Vagina (tissue), 2 donors: ENCODE data around the gene SOD3. TPM values are rescaled to one million over a fixed set of nuclear protein-coding genes. Genes with fewer than 3 reads are reported as not detected.

Source experiments
- DNase-seq, 2 donors: peaks; one replicate each; pipeline ENCODE4 v3.0.0-alpha.2; 2017; ENCODE audit errors: extremely low spot score in 2 of 2
- H3K27ac ChIP-seq: fragments of 200-600 bp; sonication (generic); one replicate; pipeline ENCODE4 v1.5.1; 2019
- H3K27me3 ChIP-seq: fragments of 200-600 bp; sonication (generic); one replicate; pipeline ENCODE4 v1.5.1; 2019
- H3K36me3 ChIP-seq, 2 donors: fragments of 200-600 bp; sonication (generic); one replicate each; pipeline ENCODE4 v1.5.1; 2017 to 2019
- H3K4me1 ChIP-seq: fragments of 200-600 bp; sonication (generic); one replicate; pipeline ENCODE4 v1.5.1; 2019
- H3K4me3 ChIP-seq, 2 donors: fragments of 200-600 bp; sonication (generic); 1 replicate in 1 of 2; 2 replicates in 1 of 2; pipeline ENCODE4 v1.5.1; 2016 to 2019
- H3K9me3 ChIP-seq: fragments of 200-600 bp; sonication (generic); one replicate; pipeline ENCODE4 v1.5.1; 2019
- POLR2A ChIP-seq, 2 donors: fragments of 450-650 bp; IDR thresholded peaks; one replicate each; pipeline ENCODE4 v1.6.1; 2017; ENCODE audit warnings: antibody characterized with exemption in 2 of 2, mild to moderate bottlenecking in 2 of 2, moderate library complexity in 2 of 2
- POLR2AphosphoS5 ChIP-seq, 2 donors: sonication (generic); formaldehyde crosslinking; IDR thresholded peaks; one replicate each; pipeline ENCODE4 v1.9.0; 2017; ENCODE audit warnings: antibody characterized with exemption in 2 of 2, mild to moderate bottlenecking in 2 of 2, low read depth in 1 of 2; ENCODE audit not compliant: insufficient read depth in 1 of 2
- intact Hi-C: fragments of 100-400 bp; cut with DNase I; formaldehyde crosslinking; loops from one replicate; pipeline ENCODE4 v1.15.1; 2023
- total RNA-seq: library from RNA; depleted of rRNA; stranded (reverse); fragments of >200 nt; gene quantifications from one replicate; pipeline ENCODE4 v1.2.3, GENCODE V29; 2016
- TF ChIP-seq, protein P1 (sequence below), 3 experiments: fragments of 450-650 bp in 2 of 3; fragments of 200-600 bp in 1 of 3; sonication (generic) in 1 of 3; IDR thresholded peaks; one replicate each; pipeline ENCODE4 v1.5.1; 2017 to 2019; ENCODE audit warnings: antibody characterized with exemption in 3 of 3, mild to moderate bottlenecking in 2 of 3, moderate library complexity in 2 of 3

The SOD3 gene
- total RNA-seq, 1 donor from 2014 or later = 280 TPM

DNA sequence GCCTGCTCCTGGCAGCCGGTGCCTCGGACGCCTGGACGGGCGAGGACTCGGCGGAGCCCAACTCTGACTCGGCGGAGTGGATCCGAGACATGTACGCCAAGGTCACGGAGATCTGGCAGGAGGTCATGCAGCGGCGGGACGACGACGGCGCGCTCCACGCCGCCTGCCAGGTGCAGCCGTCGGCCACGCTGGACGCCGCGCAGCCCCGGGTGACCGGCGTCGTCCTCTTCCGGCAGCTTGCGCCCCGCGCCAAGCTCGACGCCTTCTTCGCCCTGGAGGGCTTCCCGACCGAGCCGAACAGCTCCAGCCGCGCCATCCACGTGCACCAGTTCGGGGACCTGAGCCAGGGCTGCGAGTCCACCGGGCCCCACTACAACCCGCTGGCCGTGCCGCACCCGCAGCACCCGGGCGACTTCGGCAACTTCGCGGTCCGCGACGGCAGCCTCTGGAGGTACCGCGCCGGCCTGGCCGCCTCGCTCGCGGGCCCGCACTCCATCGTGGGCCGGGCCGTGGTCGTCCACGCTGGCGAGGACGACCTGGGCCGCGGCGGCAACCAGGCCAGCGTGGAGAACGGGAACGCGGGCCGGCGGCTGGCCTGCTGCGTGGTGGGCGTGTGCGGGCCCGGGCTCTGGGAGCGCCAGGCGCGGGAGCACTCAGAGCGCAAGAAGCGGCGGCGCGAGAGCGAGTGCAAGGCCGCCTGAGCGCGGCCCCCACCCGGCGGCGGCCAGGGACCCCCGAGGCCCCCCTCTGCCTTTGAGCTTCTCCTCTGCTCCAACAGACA, 4.4 kb downstream of the SOD3 start:
- intact Hi-C loops = loop anchor here (10.0 kb wide), 2 partner anchors 55 to 325 kb away; no protein-coding TSS in a partner anchor
- peak overlapping the region; percentile 62 for H3K27ac ChIP-seq
- no peaks in the 10 kb centered on the region for H3K9me3 ChIP-seq
- no peaks in the 10 kb centered on the region for H3K36me3 ChIP-seq
- TF ChIP-seq POLR2A (IDR thresholded peaks at IDR 0.05) = no peak
- TF ChIP-seq, protein P1, sequence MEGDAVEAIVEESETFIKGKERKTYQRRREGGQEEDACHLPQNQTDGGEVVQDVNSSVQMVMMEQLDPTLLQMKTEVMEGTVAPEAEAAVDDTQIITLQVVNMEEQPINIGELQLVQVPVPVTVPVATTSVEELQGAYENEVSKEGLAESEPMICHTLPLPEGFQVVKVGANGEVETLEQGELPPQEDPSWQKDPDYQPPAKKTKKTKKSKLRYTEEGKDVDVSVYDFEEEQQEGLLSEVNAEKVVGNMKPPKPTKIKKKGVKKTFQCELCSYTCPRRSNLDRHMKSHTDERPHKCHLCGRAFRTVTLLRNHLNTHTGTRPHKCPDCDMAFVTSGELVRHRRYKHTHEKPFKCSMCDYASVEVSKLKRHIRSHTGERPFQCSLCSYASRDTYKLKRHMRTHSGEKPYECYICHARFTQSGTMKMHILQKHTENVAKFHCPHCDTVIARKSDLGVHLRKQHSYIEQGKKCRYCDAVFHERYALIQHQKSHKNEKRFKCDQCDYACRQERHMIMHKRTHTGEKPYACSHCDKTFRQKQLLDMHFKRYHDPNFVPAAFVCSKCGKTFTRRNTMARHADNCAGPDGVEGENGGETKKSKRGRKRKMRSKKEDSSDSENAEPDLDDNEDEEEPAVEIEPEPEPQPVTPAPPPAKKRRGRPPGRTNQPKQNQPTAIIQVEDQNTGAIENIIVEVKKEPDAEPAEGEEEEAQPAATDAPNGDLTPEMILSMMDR (IDR thresholded peaks at IDR 0.05) = no peak
- TF ChIP-seq POLR2AphosphoS5 (IDR thresholded peaks at IDR 0.05; ENCODE audit: insufficient read depth in 1 of 2, low read depth in 1 of 2) = no peak
- peak overlapping the region; percentile 27 to 33 for H3K4me3 ChIP-seq
- no peak for DNase-seq
- H3K27me3 ChIP-seq = no peaks in the 10 kb centered on the region
- H3K4me1 ChIP-seq = peaks cover 44% of the 10 kb centered on the region

DNA sequence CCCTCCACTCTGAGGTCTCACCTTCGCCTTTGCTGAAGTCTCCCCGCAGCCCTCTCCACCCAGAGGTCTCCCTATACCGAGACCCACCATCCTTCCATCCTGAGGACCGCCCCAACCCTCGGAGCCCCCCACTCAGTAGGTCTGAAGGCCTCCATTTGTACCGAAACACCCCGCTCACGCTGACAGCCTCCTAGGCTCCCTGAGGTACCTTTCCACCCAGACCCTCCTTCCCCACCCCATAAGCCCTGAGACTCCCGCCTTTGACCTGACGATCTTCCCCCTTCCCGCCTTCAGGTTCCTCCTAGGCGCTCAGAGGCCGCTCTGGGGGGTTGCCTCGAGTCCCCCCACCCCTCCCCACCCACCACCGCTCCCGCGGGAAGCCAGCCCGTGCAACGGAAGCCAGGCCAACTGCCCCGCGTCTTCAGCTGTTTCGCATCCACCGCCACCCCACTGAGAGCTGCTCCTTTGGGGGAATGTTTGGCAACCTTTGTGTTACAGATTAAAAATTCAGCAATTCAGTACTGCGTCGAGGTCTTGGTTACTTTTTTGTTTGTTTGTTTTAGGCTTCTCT, 5.0 kb downstream of the SOD3 start:
- intact Hi-C loops = no loop called here
- DNase-seq = no peak
- Histone ChIP-seq H3K27ac (peak overlapping the region; percentile 62), H3K4me1 (peaks cover 41% of the 10 kb centered on the region), H3K27me3 (no peaks in the 10 kb centered on the region), H3K9me3 (no peaks in the 10 kb centered on the region), H3K36me3 (no peaks in the 10 kb centered on the region), H3K4me3 (peak overlapping the region; percentile 27 to 33)
- TF ChIP-seq POLR2AphosphoS5 (IDR thresholded peaks at IDR 0.05; ENCODE audit: insufficient read depth in 1 of 2, low read depth in 1 of 2) = no peak
- no peak for TF ChIP-seq POLR2A (IDR thresholded peaks at IDR 0.05)
- TF ChIP-seq, protein P1 (IDR thresholded peaks at IDR 0.05) = no peak

DNA sequence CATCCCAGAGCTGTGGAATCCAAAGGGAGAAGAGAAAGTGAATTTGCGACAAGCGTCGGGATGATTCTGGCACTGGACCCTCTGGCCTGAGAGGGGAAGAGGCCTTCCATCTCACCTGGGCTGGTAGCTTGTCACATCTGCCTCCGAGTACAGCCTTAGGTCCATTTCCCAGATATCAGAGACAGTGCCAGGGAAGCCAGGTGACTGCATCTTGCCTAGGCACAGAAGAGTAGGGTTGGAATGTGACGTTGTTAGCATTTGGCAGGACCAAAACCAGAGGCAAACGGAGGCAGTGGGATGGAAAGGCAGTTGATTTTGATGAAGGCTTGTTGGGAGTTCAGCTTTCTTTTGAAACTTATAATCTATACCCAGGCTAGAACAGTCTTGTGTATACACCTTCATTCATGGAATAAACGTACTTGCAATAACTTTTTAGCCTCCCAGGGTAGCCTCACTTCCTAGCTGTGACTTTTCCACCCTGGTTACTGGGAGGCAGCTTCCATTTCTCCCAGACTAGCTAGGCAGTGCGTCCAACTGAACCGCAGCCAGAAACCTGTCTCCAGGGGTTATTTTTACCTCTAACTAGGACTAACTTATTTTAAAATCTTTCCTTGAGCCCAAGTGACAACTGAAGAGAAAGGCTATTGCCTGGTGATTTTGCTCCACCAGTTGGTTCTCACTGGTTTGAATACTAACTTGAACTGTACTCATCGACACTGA, 5.9 kb downstream of the SOD3 start:
- Histone ChIP-seq H3K27me3 (no peaks in the 10 kb centered on the region), H3K4me1 (peaks cover 34% of the 10 kb centered on the region), H3K36me3 (no peaks in the 10 kb centered on the region), H3K4me3 (peak overlapping the region in 1 of 2 donors; percentile 27), H3K27ac (peak overlapping the region; percentile 62), H3K9me3 (no peaks in the 10 kb centered on the region)
- TF ChIP-seq, protein P1 (IDR thresholded peaks at IDR 0.05) = no peak
- no peak for TF ChIP-seq POLR2A (IDR thresholded peaks at IDR 0.05)
- no peak for TF ChIP-seq POLR2AphosphoS5 (IDR thresholded peaks at IDR 0.05; ENCODE audit: insufficient read depth in 1 of 2, low read depth in 1 of 2)
- intact Hi-C loops = no loop called here
- peak in 1 of 2 donors; percentile 80 for DNase-seq

DNA sequence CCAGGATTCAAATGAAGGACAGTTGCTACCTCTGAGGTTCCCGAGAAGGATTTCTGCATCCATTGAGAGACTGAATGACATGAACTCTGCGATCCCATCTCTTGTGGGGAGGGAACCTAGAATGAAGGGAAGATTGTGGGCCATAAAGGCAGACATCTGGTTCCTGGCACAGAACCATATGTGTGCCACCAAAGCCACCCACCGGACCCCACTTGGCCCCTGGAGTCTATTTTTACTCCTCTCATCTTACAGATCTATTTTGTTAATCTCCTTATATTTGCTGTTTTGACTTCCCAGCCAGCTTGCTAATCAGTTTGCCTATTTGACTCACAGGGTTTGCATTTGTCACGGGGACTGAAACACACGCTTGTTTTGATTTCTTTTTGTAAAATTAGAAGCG, 7.3 kb downstream of the SOD3 start:
- intact Hi-C loops = no loop called here
- Histone ChIP-seq H3K4me1 (peaks cover 26% of the 10 kb centered on the region), H3K27ac (no peak overlapping the region), H3K36me3 (no peaks in the 10 kb centered on the region), H3K9me3 (no peaks in the 10 kb centered on the region), H3K4me3 (no peak overlapping the region), H3K27me3 (no peaks in the 10 kb centered on the region)
- peak; percentile 47 to 77 for DNase-seq
- TF ChIP-seq, protein P1 (IDR thresholded peaks at IDR 0.05) = no peak
- TF ChIP-seq POLR2A (IDR thresholded peaks at IDR 0.05) (no peak), POLR2AphosphoS5 (IDR thresholded peaks at IDR 0.05; ENCODE audit: insufficient read depth in 1 of 2, low read depth in 1 of 2) (no peak)
